ENCODE data around the gene PYGL.
"Not testable (repeated sequence)": the region's sequence is repeated elsewhere in the genome, so short reads cannot be mapped to it uniquely, and the experiment has no call there.

PYGL gene

DNA sequence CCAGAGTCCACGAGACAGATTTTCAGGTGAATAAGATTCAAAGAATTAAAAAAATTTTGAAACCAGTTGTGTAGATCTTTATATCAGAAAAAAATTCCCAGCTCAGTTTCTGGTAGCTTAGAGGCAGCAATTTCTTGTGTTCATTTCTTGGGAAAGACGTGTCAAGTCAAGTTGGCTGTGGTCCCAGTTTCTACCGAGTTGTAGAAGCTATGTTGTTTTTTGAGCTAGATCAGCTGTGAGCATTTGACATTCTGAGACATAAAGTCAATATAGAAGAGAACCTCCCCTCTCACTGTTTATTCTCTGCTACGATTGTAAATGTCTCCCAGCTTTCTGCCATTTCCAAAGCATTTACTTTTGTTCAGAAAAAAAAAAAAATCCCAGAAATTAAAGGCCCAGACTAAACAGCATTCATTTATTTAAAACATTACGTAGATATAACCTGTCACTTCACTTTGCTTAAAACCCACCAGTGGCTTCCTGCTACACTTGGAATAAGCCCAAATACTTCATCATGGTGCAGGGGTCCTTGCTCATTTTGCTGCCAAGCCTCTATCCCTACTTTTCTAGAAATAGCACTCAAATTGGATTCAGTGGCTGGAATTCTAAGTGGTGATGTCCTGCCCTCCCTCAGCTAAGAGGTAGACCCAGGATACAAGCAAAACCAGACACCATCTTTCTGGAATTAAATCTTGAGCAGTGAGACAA, 20.6 kb upstream of the PYGL start:
- no peak for DNase-seq (ENCODE audit: low read depth, low spot score)
- Histone ChIP-seq H3K36me3 (ENCODE audit: insufficient read depth, insufficient read length, low read length) (no peaks in the 10 kb centered on the region), H3K9ac (ENCODE audit: insufficient read length, low read depth) (no peak overlapping the region)

DNA sequence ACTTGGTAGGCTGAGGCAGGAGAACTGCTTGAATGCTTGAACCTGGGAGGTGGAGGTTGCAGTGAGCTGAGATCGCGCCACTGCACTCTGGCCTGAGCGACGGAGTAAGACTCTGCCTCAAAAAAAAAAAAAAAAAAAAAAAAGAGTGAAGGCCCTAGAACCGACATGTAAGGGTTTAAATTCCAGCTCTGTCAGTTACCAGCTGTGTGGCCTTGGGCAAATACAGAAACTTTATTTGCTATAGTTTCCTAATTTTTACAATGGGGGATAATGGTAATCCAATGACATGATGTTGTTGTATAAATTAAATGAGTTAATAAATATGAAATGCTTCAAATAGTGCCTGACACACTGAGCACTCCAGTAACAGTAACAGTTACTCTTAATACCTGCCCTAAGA, 19.6 kb upstream of the PYGL start:
- Histone ChIP-seq H3K9ac (ENCODE audit: insufficient read length, low read depth) (no peak overlapping the region), H3K27me3 (ENCODE audit: insufficient read depth, insufficient read length) (no peaks in the 10 kb centered on the region), H3K4me1 (ENCODE audit: insufficient read depth, insufficient read length) (no peaks in the 10 kb centered on the region), H3K9me3 (ENCODE audit: insufficient read depth, low read length) (no peaks in the 10 kb centered on the region), H3K36me3 (ENCODE audit: insufficient read depth, insufficient read length, low read length) (no peaks in the 10 kb centered on the region), H3K4me3 (ENCODE audit: insufficient read length, low read depth) (no peak overlapping the region)
- DNase-seq (ENCODE audit: low read depth, low spot score) = no peak
- TF ChIP-seq ZNF274 (IDR thresholded peaks at IDR 0.05; ENCODE audit: low read depth, low read length) (no peak), YY1 (IDR thresholded peaks at IDR 0.05; ENCODE audit: insufficient read depth, insufficient read length) (no peak), SUZ12 (IDR thresholded peaks at IDR 0.05; ENCODE audit: extremely low read depth, insufficient read depth, insufficient read length) (no peak)

More for the DNA sequence above, 20.6 kb upstream of the PYGL start:
- no peak overlapping the region for H3K4me3 ChIP-seq (ENCODE audit: insufficient read length, low read depth)
- H3K9me3 ChIP-seq (ENCODE audit: insufficient read depth, low read length) = no peaks in the 10 kb centered on the region
- no peaks in the 10 kb centered on the region for H3K27me3 ChIP-seq (ENCODE audit: insufficient read depth, insufficient read length)
- TF ChIP-seq SUZ12 (IDR thresholded peaks at IDR 0.05; ENCODE audit: extremely low read depth, insufficient read depth, insufficient read length) (no peak), ZNF274 (IDR thresholded peaks at IDR 0.05; ENCODE audit: low read depth, low read length) (no peak), YY1 (IDR thresholded peaks at IDR 0.05; ENCODE audit: insufficient read depth, insufficient read length) (no peak)
- H3K4me1 ChIP-seq (ENCODE audit: insufficient read depth, insufficient read length) = no peaks in the 10 kb centered on the region

DNA sequence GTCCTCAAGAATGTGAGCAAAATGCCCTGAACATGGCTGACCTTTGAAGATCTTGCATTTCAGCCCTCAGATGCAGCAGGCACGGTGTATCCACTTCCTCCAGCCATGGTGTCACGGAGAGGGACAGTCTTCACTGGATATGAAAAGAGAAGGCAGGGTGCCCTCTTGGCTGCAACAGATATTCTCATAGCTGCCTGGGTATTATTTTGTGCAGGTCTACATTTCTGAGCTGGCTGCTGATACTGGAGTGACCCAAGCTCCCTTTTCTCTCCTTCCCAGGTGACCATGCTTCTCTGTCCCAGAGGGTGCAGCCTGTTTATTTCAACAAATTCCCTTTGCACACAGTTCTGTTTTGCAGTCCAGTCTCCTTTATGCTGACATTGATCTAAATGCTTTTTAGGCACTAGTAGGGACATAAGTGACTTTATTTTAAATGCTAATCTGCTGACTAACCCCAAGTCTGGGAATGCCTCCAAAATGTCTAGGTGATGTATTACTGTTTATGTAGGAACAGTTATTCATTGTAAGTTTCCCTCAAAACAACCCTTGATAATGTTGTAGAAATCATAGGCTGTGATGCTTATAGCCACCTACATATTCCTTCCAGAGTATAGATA, 17.4 kb upstream of the PYGL start:
- TF ChIP-seq YY1 (IDR thresholded peaks at IDR 0.05; ENCODE audit: insufficient read depth, insufficient read length) (no peak), ZNF274 (IDR thresholded peaks at IDR 0.05; ENCODE audit: low read depth, low read length) (no peak), SUZ12 (IDR thresholded peaks at IDR 0.05; ENCODE audit: extremely low read depth, insufficient read depth, insufficient read length) (no peak)
- no peaks in the 10 kb centered on the region for H3K4me1 ChIP-seq (ENCODE audit: insufficient read depth, insufficient read length)
- DNase-seq (ENCODE audit: low read depth, low spot score) = no peak
- no peaks in the 10 kb centered on the region for H3K9me3 ChIP-seq (ENCODE audit: insufficient read depth, low read length)
- H3K9ac ChIP-seq (ENCODE audit: insufficient read length, low read depth) = no peak overlapping the region
- H3K4me3 ChIP-seq (ENCODE audit: insufficient read length, low read depth) = no peak overlapping the region
- H3K27me3 ChIP-seq (ENCODE audit: insufficient read depth, insufficient read length) = no peaks in the 10 kb centered on the region
- H3K36me3 ChIP-seq (ENCODE audit: insufficient read depth, insufficient read length, low read length) = no peaks in the 10 kb centered on the region

DNA sequence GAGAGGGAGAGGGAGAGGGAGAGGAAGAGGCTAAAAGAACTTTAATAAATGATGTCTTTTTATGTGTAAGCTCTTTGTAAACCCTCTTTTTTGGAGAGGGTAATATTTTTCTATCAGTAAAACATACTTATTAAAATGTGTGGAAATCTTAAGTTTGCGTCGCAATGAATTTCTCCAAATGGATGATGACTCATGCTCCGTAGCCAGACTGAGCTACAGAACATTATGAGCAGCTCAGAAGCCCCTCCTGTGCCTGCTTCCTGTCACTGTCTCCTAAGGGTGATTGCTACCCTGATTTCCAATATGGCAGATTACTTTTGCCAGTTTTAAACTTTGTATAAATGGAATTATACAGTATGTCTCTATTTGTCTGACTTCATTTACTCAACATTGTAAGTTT, 13.0 kb upstream of the PYGL start:
- no peaks in the 10 kb centered on the region for H3K36me3 ChIP-seq (ENCODE audit: insufficient read depth, insufficient read length, low read length)
- H3K9ac ChIP-seq (ENCODE audit: insufficient read length, low read depth) = no peak overlapping the region
- DNase-seq (ENCODE audit: low read depth, low spot score) = no peak
- no peak overlapping the region for H3K4me3 ChIP-seq (ENCODE audit: insufficient read length, low read depth)
- no peaks in the 10 kb centered on the region for H3K4me1 ChIP-seq (ENCODE audit: insufficient read depth, insufficient read length)
- H3K27me3 ChIP-seq (ENCODE audit: insufficient read depth, insufficient read length) = no peaks in the 10 kb centered on the region
- TF ChIP-seq YY1 (IDR thresholded peaks at IDR 0.05; ENCODE audit: insufficient read depth, insufficient read length) = no peak
- TF ChIP-seq SUZ12 (IDR thresholded peaks at IDR 0.05; ENCODE audit: extremely low read depth, insufficient read depth, insufficient read length) = no peak
- no peak for TF ChIP-seq ZNF274 (IDR thresholded peaks at IDR 0.05; ENCODE audit: low read depth, low read length)
- H3K9me3 ChIP-seq (ENCODE audit: insufficient read depth, low read length) = no peaks in the 10 kb centered on the region

DNA sequence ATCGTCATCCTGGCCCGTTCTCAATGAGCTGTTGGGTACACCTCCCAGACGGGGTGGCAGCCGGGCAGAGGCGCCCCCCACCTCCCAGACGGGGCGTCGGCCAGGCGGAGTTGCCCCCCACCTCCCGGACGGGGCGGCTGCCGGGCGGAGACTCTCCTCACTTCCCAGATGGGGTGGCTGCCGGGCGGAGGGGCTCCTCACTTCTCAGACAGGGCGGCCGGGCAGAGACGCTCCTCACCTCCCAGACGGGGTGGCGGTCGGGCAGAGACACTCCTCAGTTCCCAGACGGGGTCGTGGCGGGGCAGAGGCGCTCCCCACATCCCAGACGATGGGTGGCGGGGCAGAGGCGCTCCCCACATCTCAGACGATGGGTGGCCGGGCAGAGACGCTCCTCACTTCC, 12.1 kb upstream of the PYGL start:
- H3K36me3 ChIP-seq (ENCODE audit: insufficient read depth, insufficient read length, low read length); H3K27me3 ChIP-seq (ENCODE audit: insufficient read depth, insufficient read length); H3K4me1 ChIP-seq (ENCODE audit: insufficient read depth, insufficient read length); H3K9me3 ChIP-seq (ENCODE audit: insufficient read depth, low read length); H3K4me3 ChIP-seq (ENCODE audit: insufficient read length, low read depth); DNase-seq (ENCODE audit: low read depth, low spot score); H3K9ac ChIP-seq (ENCODE audit: insufficient read length, low read depth): not testable (repeated sequence)

DNA sequence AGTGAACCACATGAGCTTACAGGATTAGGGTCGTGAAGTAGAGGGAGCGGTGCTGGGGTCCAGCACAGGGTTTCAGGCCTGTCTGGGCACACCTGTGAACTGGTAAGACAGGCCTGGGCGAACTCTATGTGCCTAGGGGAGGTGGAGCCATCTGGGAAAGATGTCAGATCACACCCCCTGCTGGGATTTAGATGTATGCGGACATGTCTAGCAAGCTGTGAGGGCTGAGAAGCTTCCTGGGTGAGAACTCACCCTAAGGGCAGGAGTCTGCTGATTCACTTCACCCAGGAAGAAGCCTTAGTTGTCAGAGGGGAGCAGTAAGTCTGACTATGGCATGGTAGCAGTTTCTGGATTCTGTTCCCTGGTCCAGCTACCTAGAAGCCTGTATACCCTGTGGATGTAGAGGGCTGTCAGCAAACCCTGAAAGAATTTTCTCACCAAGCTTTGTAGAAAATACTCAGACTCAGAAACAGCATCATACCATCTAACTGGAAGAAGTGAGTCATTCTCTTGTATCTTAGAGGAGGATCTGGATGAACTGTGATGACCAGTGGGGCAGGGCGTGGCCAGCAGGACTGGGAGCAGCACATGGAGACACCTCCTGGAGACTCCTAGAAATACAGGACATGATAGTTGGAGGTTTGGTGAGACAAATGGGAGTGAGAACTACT, 11.2 kb upstream of the PYGL start:
- DNase-seq (ENCODE audit: low read depth, low spot score) = peak; percentile 54
- H3K27me3 ChIP-seq (ENCODE audit: insufficient read depth, insufficient read length) = no peaks in the 10 kb centered on the region
- no peak overlapping the region for H3K4me3 ChIP-seq (ENCODE audit: insufficient read length, low read depth)
- H3K4me1 ChIP-seq (ENCODE audit: insufficient read depth, insufficient read length) = no peaks in the 10 kb centered on the region
- TF ChIP-seq SUZ12 (IDR thresholded peaks at IDR 0.05; ENCODE audit: extremely low read depth, insufficient read depth, insufficient read length) (no peak), ZNF274 (IDR thresholded peaks at IDR 0.05; ENCODE audit: low read depth, low read length) (no peak), YY1 (IDR thresholded peaks at IDR 0.05; ENCODE audit: insufficient read depth, insufficient read length) (no peak)
- no peak overlapping the region for H3K9ac ChIP-seq (ENCODE audit: insufficient read length, low read depth)
- no peaks in the 10 kb centered on the region for H3K9me3 ChIP-seq (ENCODE audit: insufficient read depth, low read length)
- no peaks in the 10 kb centered on the region for H3K36me3 ChIP-seq (ENCODE audit: insufficient read depth, insufficient read length, low read length)

DNA sequence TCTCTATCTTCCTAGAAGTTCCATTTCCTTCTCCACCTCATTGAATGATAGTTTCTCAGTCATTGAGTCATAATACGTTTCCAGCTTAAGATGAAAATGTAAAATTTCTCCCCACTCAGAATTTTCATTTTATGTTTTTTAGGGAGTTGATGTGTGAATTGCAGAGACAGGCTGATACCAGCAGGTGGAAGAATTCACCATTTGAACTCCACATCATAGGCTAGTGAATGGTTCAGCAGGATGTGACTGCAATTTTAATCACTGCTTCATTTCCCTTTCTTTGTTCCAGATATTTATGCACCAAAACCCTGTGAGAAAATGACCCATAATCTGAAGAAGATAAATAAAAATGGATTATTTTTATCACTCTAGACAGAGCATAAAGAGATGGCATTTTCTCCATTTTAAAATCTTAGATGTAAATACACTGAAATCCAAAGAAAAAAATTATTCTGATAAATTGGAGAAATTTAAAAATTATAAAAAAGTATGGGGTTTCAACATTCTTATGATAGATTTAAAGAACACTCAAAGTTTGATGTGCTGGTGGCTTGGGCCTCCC, 10.6 kb upstream of the PYGL start:
- no peak for TF ChIP-seq ZNF274 (IDR thresholded peaks at IDR 0.05; ENCODE audit: low read depth, low read length)
- no peak for TF ChIP-seq YY1 (IDR thresholded peaks at IDR 0.05; ENCODE audit: insufficient read depth, insufficient read length)
- TF ChIP-seq SUZ12 (IDR thresholded peaks at IDR 0.05; ENCODE audit: extremely low read depth, insufficient read depth, insufficient read length) = no peak
- H3K9ac ChIP-seq (ENCODE audit: insufficient read length, low read depth) = no peak overlapping the region

More for the DNA sequence above, 10.6 kb upstream of the PYGL start:
- Histone ChIP-seq H3K36me3 (ENCODE audit: insufficient read depth, insufficient read length, low read length) (no peaks in the 10 kb centered on the region), H3K9me3 (ENCODE audit: insufficient read depth, low read length) (no peaks in the 10 kb centered on the region), H3K4me3 (ENCODE audit: insufficient read length, low read depth) (no peak overlapping the region), H3K27me3 (ENCODE audit: insufficient read depth, insufficient read length) (no peaks in the 10 kb centered on the region), H3K4me1 (ENCODE audit: insufficient read depth, insufficient read length) (no peaks in the 10 kb centered on the region)
- no peak for DNase-seq (ENCODE audit: low read depth, low spot score)

Data from NT2/D1 (cell line).